GM18511 (cell line): ENCODE results near the gene ADGRG1.
"Not testable (repeated sequence)": the region's sequence is repeated elsewhere in the genome, so short reads cannot be mapped to it uniquely, and the experiment has no call there.

Experiments used
- ATAC-seq: cut with Tn5 transposase; IDR thresholded peaks from one replicate; pipeline ENCODE4 v1.9.1; 2021; ENCODE audit warnings: mild to moderate bottlenecking, moderate library complexity; ENCODE audit not compliant: unreplicated experiment

Gene ADGRG1

GRCh38 chr16:57663917-57664661, 35.7 kb downstream of the ADGRG1 start:
- no peak for ATAC-seq

GRCh38 chr16:57664662-57665025, 36.2 kb downstream of the ADGRG1 start:
- no peak for ATAC-seq

- ATAC-seq = no peak
Measured at GRCh38 chr16:57665541-57665940, 37.1 kb downstream of the ADGRG1 start.

GRCh38 chr16:57666353-57667047, 38.1 kb downstream of the ADGRG1 start:
- no peak for ATAC-seq

- no peak for ATAC-seq
Measured at GRCh38 chr16:57667048-57667525, 38.7 kb downstream of the ADGRG1 start.

GRCh38 chr16:57667526-57668262, 39.3 kb downstream of the ADGRG1 start:
- ATAC-seq = no peak

GRCh38 chr16:57668263-57668571, 39.8 kb downstream of the ADGRG1 start, which contains the start of gene ADGRG3:
ADGRG3 (plus strand) TSS chr16:57668306; CDS start chr16:57668348, 42 bp downstream.
- no peak for ATAC-seq

GRCh38 chr16:57668630-57669475, 40.4 kb downstream of the ADGRG1 start:
- ATAC-seq = no peak

- no peak for ATAC-seq
Measured at GRCh38 chr16:57669476-57670162, 41.2 kb downstream of the ADGRG1 start.

GRCh38 chr16:57670196-57670595, 41.8 kb downstream of the ADGRG1 start:
- ATAC-seq = no peak

GRCh38 chr16:57671451-57671850, 43.0 kb downstream of the ADGRG1 start:
- ATAC-seq = not testable (repeated sequence)

- ATAC-seq = no peak
Measured at GRCh38 chr16:57672416-57672815, 44.0 kb downstream of the ADGRG1 start.

- no peak for ATAC-seq
Measured at GRCh38 chr16:57672824-57673223, 44.4 kb downstream of the ADGRG1 start.

- no peak for ATAC-seq
Measured at GRCh38 chr16:57675741-57676551, 47.5 kb downstream of the ADGRG1 start.

- no peak for ATAC-seq
Measured at GRCh38 chr16:57676553-57677085, 48.2 kb downstream of the ADGRG1 start.

GRCh38 chr16:57677622-57678369, 49.4 kb downstream of the ADGRG1 start:
- no peak for ATAC-seq

GRCh38 chr16:57679016-57679415, 50.6 kb downstream of the ADGRG1 start:
- no peak for ATAC-seq

- ATAC-seq = no peak
Measured at GRCh38 chr16:57679767-57680482, 51.5 kb downstream of the ADGRG1 start.
